ENCODE data around the gene PHF20. TPM values are rescaled to one million over a fixed set of nuclear protein-coding genes. Genes with fewer than 3 reads are reported as not detected.
"Not testable (repeated sequence)": the region's sequence is repeated elsewhere in the genome, so short reads cannot be mapped to it uniquely, and the experiment has no call there.

The PHF20 gene
- total RNA-seq, 2 experiments from 2014 or later = 119 to 126 TPM

DNA sequence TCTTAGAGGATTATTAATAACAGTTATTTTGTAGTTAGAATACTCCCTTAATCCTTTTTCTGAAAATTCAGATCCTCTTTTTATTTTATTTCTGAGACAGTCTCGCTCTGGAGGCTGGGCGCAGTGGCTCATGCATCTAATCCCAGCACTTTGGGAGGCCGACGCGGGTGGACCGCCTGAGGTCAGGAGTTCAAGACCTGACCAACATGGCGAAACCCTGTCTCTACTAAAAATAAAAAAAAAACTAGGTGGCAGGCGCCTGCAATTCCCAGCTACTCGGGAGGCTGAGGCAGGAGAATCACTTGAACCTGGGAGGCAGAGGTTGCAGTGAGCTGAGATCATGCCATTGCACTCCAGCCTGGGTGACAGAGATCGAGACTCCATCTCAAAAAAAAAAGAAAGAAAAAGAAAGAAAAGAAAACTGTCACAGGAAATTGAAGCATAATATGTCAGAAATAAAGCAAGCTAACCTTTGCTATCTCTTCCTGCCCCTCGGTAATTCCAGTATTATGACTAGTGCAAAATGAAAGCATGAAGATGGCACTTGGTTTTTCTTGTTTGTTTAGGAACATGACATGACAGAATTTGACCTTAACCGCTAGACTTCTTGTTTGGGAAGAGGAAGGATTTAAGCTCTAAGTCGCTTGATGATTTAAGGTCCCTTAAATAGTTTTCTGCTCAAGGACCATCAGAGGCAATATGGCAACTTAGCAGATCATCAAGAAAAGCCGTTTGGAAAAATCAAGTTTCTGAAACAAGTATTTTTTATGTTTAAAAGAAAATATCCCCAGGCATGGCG lies 27.9 kb upstream of the PHF20 start:
- H3K27me3 ChIP-seq (ENCODE audit: control insufficient read depth in 1 of 2, insufficient read depth in 2 of 2, low read length in 2 of 2) = no peaks in the 10 kb centered on the region
- H3K4me3 Mint-ChIP-seq = peak overlapping the region; percentile 99
- H3K4me3 ChIP-seq (ENCODE audit: low read length) = peak overlapping the region; percentile 84
- peak overlapping the region; percentile 92 to 99 for H3K27ac ChIP-seq (ENCODE audit: low read depth in 1 of 2, low read length in 2 of 2)
- no peaks in the 10 kb centered on the region for H3K27me3 Mint-ChIP-seq
- peaks cover 28% of the 10 kb centered on the region for H3K4me1 ChIP-seq (ENCODE audit: insufficient read depth, low read length)
- H3K36me3 ChIP-seq (ENCODE audit: insufficient read depth, low read length) = peaks cover 19% of the 10 kb centered on the region
- no peaks in the 10 kb centered on the region for H3K9me3 Mint-ChIP-seq
- DNase-seq (peak in 4 of 14 experiments; percentile 18 to 66 (median 36)), ATAC-seq (ENCODE audit: poor library complexity) (no peak)
- peaks cover 40% of the 10 kb centered on the region for H3K36me3 Mint-ChIP-seq (ENCODE audit: low read depth)
- peaks cover 46% of the 10 kb centered on the region for H3K4me1 Mint-ChIP-seq (ENCODE audit: low read depth)
- intact Hi-C loops (cut with DNase I, micrococcal nuclease) = loop anchor here (1.0 to 10.0 kb wide), 5 partner anchors 24 to 289 kb away; partner anchors contain the start of genes CEP250 (in 1 of the 2), CPNE1 (in 1 of the 2), RBM12 (in 1 of the 2) and SCAND1 (in 1 of the 2)
- POLR2A ChIA-PET = interaction anchor here (0.7 to 13.0 kb wide), 26 partner anchors 9 to 597 kb away, joined by 3 to 891 read pairs (median 8); partner anchors contain the start of genes CEP250, CPNE1, EDEM2 and ERGIC3
- TF ChIP-seq, protein P1, sequence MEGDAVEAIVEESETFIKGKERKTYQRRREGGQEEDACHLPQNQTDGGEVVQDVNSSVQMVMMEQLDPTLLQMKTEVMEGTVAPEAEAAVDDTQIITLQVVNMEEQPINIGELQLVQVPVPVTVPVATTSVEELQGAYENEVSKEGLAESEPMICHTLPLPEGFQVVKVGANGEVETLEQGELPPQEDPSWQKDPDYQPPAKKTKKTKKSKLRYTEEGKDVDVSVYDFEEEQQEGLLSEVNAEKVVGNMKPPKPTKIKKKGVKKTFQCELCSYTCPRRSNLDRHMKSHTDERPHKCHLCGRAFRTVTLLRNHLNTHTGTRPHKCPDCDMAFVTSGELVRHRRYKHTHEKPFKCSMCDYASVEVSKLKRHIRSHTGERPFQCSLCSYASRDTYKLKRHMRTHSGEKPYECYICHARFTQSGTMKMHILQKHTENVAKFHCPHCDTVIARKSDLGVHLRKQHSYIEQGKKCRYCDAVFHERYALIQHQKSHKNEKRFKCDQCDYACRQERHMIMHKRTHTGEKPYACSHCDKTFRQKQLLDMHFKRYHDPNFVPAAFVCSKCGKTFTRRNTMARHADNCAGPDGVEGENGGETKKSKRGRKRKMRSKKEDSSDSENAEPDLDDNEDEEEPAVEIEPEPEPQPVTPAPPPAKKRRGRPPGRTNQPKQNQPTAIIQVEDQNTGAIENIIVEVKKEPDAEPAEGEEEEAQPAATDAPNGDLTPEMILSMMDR (IDR thresholded peaks at IDR 0.05) = no peak
- peak overlapping the region; percentile 99 for H3K27ac Mint-ChIP-seq
- no peaks in the 10 kb centered on the region for H3K9me3 ChIP-seq (ENCODE audit: control insufficient read depth in 1 of 2, insufficient read depth in 1 of 2, low read length in 2 of 2)
- CTCF ChIA-PET = interaction anchor here (2.2 to 3.5 kb wide), 3 partner anchors 25 to 210 kb away, joined by 18 to 32 read pairs (median 21); partner anchors contain the start of genes PHF20 and SCAND1

DNA sequence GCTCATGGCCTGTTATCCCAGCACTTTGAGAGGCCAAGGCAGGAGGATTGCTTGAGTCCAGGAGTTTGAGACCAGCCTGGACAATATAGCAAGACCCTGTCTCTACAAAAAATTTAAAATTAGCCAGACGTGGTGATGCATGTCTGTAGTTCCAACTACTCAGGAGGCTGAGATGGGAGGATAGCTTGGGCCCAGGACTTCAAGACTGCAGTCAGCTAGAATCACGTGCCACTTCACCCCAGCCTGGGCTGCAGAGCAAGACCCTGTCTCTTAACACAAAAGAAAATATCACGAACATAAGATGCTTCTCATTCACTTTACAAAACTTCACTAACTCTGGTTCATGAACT lies 27.3 kb upstream of the PHF20 start:
- peaks cover 42% of the 10 kb centered on the region for H3K4me1 Mint-ChIP-seq (ENCODE audit: low read depth)
- not testable (repeated sequence) for H3K9me3 Mint-ChIP-seq

DNA sequence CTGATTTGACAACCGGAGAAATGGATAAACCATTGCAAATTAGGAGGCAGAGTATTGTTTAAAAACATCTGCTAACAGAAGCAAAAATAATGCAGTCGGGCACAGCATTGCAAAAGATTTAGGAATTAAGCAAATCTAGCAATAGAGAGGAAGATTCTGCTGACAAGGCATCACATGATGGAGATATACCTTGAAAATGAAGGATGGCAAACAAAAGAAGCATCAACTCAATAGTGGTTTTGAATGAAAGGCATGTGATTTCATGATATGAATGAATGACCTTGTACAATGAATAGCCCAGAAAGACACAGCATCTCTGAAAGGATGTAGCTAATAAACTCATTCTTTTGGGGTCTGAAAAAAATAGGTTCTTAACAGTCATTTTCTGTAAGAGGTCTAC lies 21.2 kb upstream of the PHF20 start:
- H3K36me3 ChIP-seq (ENCODE audit: insufficient read depth, low read length) = no peaks in the 10 kb centered on the region
- H3K27ac Mint-ChIP-seq = no peak overlapping the region
- no peaks in the 10 kb centered on the region for H3K4me1 ChIP-seq (ENCODE audit: insufficient read depth, low read length)
- no peaks in the 10 kb centered on the region for H3K27me3 Mint-ChIP-seq
- H3K9me3 Mint-ChIP-seq = no peaks in the 10 kb centered on the region
- TF ChIP-seq, protein P1 (IDR thresholded peaks at IDR 0.05) = no peak
- ATAC-seq (ENCODE audit: poor library complexity) (no peak), DNase-seq (no peak)
- H3K9me3 ChIP-seq (ENCODE audit: control insufficient read depth in 1 of 2, insufficient read depth in 1 of 2, low read length in 2 of 2) = no peaks in the 10 kb centered on the region
- no peak overlapping the region for H3K4me3 Mint-ChIP-seq
- intact Hi-C loops (cut with DNase I, micrococcal nuclease) = no loop called here
- ChIA-PET CTCF (no interaction called here), POLR2A (interaction anchor here (1.1 to 1.6 kb wide), 2 partner anchors 8 to 17 kb away, joined by 4 to 7 read pairs; partner anchors contain the start of gene RBM39)
- H3K4me1 Mint-ChIP-seq (ENCODE audit: low read depth) = peaks cover 4% of the 10 kb centered on the region
- no peaks in the 10 kb centered on the region for H3K27me3 ChIP-seq (ENCODE audit: control insufficient read depth in 1 of 2, insufficient read depth in 2 of 2, low read length in 2 of 2)
- no peak overlapping the region for H3K4me3 ChIP-seq (ENCODE audit: low read length)
- H3K27ac ChIP-seq (ENCODE audit: low read depth in 1 of 2, low read length in 2 of 2) = no peak overlapping the region
- H3K36me3 Mint-ChIP-seq (ENCODE audit: low read depth) = no peaks in the 10 kb centered on the region

More for the DNA sequence above, 27.3 kb upstream of the PHF20 start:
- not testable (repeated sequence) for H3K9me3 ChIP-seq (ENCODE audit: control insufficient read depth in 1 of 2, insufficient read depth in 1 of 2, low read length in 2 of 2); H3K27me3 ChIP-seq (ENCODE audit: control insufficient read depth in 1 of 2, insufficient read depth in 2 of 2, low read length in 2 of 2); H3K27me3 Mint-ChIP-seq; DNase-seq; H3K4me3 ChIP-seq (ENCODE audit: low read length); ATAC-seq (ENCODE audit: poor library complexity)
- H3K4me3 Mint-ChIP-seq = peak overlapping the region; percentile 99
- intact Hi-C loops (cut with DNase I, micrococcal nuclease) = loop anchor here (1.0 to 10.0 kb wide), 3 partner anchors 24 to 290 kb away; partner anchors contain the start of genes CEP250 (in 1 of the 2) and SPAG4 (in 1 of the 2)
- CTCF ChIA-PET = interaction anchor here (3.0 to 3.5 kb wide), 2 partner anchors 24 to 27 kb away, joined by 18 to 32 read pairs; partner anchors contain the start of gene PHF20
- peaks cover 23% of the 10 kb centered on the region for H3K4me1 ChIP-seq (ENCODE audit: insufficient read depth, low read length)
- POLR2A ChIA-PET = interaction anchor here (0.7 to 13.0 kb wide), 9 partner anchors 21 to 210 kb away, joined by 3 to 891 read pairs (median 67); partner anchors contain the start of genes CPNE1, NFS1, PHF20 and RBM12
- H3K27ac Mint-ChIP-seq = peak overlapping the region; percentile 99
- peaks cover 35% of the 10 kb centered on the region for H3K36me3 Mint-ChIP-seq (ENCODE audit: low read depth)
- peak overlapping the region; percentile 92 to 99 for H3K27ac ChIP-seq (ENCODE audit: low read depth in 1 of 2, low read length in 2 of 2)
- H3K36me3 ChIP-seq (ENCODE audit: insufficient read depth, low read length) = peaks cover 13% of the 10 kb centered on the region

Data from CD4-positive, alpha-beta T cell (primary cell).